ENCODE measurements around the gene PIP5KL1.

- no peak for TF ChIP-seq CTCF (IDR thresholded peaks at IDR 0.05; ENCODE audit: insufficient read depth, low read length, poor library complexity, severe bottlenecking)
- no peak for TF ChIP-seq EZH2phosphoT487 (conservative IDR thresholded peaks at IDR 0.05; ENCODE audit: low read length)
Observed at GRCh38 chr9:127926906-127927200, 3.7 kb downstream of the PIP5KL1 start.
